IPS DF 4.7 (cell line): ENCODE data around the gene TMCC1.
"Not testable (repeated sequence)": the region's sequence is repeated elsewhere in the genome, so short reads cannot be mapped to it uniquely, and the experiment has no call there.

Experiments used
- DNase-seq: peaks from one replicate; pipeline ENCODE4 v3.0.0-alpha.2; 2013; ENCODE audit warnings: low spot score; ENCODE audit errors: extremely low read depth

TMCC1 gene

DNA sequence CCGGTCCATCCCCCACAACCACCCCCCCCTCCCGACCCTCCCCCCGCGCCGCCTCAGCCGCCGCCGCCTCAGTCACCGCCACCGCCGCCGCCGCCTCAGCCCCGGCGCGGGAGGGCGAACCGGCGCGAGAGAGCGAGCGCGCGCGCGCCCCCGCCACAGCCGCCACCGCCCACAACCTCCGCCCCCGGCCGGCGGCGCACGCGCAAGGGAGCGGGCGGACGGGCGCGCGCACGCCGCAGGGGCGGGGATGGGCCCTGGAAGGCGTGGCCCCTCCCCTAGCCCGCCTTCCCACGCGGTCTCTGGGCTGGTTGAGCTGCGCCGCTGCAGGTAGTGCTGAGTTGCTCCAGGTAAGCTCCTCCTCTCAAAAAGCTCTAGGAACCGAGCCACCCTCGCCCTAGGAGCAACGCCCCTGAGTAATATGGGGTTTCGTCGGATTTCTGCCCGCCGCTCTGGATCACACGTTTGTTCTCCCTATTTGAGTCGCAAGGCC, at the start of gene TMCC1:
Gene TMCC1 (minus strand): TSS at position 131 of the 490 bp plus-strand sequence.
- peak; percentile 44 for DNase-seq

DNA sequence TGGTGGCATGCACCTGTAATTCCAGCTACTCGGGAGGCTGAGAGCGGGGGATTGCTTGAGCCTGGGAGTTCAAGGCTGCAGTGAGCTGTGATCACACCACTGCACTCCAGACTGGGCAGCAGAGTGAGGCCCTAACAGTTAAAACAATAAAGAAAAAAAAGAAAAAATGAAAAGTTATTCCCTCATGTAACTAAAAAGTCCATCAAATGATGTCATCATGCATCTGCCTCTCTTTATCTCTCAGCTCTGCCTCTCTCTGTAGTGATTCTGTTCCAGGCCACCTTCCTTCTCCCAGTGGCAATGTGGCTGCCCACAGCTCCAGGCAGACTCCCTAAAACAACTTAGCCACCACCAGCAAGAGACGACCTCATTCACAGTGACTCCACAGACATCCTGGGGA, 49.5 kb upstream of the TMCC1 start:
- no peak for DNase-seq

DNA sequence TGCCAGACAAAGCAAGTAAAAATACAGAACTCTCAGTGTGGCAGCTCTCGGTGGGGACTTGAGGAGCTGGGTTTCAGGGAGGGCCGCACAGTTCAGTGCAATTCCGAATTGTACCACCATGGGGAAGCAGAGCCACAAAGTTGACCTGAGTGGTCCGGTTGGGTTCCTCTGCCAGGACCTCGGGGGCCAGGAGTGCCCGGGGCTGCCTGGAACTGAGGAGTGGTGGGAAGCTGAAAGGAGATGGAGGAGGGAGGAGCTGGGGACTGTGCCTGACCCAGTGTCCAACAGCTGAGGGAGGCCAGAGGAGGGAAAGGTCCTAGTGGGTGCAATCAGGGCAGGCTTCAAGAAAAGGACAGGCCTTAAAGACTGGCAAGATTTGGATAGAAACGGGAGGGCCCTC, 48.8 kb upstream of the TMCC1 start:
- peak; percentile 64 for DNase-seq

DNA sequence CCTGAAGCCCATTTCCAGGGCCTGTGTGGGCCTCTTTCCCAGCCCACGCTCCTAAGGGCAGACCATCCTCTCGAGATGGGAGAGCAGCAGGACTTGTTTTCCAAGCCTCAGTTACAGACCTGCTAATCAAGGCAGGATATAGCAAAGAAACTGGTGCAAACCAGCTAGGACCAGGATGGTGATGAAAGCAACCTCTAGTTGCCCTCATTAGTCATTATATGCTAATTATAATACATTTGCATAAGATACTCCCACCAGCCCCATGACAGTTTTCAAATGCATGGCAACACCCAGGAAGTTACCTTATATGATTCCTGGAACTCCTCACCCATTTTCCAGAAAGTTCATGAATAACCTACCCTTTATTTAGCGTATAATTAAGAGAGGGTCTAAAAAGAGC, 46.6 kb upstream of the TMCC1 start:
- no peak for DNase-seq

DNA sequence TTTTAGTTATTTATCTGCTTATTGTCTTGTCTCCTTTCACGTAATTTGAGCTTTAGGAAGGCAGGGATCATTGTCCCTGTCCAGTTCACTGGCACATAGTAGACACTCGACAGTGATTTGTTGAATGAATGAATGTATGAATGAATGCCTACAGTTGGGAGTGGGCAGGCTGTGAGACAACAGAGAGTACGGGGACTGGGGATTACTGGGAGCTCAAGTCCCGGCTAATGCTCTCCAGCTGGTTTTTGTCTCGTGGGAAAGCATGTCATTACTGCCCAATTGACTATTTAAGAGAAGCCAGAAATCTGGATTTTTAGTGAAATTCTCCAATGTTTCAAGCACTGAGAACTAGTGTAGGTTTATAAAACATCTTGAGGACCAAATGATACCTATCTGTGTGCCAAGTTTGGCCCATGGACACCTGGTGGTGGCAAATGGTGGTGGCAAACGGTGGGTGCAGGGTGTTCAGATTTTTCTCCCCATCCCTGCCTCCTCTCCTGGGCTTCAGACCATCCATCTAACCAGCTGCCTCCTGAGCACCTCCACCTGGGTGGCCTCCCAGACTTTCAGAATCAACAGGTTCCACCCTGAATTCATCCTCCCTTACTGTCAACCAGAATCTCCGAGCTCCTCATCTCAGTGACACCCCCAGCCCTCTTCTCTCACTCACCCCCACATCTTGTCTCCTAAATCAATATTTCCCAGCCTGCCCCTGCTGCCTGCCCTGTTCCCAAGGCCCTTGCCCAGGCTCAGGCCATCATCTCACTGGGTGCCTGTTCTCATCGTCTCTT, 44.8 kb upstream of the TMCC1 start:
- no peak for DNase-seq

DNA sequence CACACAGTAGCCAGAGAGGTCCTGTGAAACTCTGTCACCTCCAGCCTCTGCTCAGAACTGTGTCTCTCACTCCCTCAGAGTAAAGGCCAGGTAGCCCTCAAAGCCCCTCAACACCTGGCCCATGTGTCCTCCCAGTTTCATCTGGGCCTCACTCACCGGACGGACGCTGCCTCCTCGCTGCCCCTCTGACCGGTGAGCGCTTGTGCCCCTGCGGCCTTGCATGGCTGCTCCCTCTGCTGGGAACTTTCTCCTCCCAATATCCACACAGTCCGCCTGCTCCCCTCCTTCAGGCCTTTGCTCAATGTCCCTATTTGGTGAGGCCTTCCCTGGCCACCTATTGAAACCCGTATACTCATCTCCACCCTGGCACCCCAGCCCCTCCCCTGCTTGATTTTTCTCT, 44.2 kb upstream of the TMCC1 start:
- peak; percentile 7 for DNase-seq

DNA sequence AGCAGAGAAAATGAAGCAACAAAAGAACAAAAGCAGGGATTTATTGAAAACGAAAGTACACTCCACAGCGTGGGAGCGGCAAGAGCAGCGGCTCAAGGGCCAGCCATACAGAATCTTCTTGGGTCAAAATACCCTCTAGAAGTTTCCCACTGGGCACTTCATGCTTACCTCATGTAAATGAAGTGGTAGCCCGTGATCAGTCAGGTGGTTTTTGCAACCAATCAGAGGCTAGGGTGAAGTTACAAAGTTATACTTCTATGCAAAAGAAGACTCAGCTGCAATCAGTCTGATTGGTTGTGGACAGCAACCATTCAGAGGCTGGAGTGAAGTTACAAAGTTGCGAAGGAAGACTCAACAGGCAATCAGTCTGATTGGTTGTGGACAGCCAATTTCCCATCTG, 43.2 kb upstream of the TMCC1 start:
- DNase-seq, result no peak

DNA sequence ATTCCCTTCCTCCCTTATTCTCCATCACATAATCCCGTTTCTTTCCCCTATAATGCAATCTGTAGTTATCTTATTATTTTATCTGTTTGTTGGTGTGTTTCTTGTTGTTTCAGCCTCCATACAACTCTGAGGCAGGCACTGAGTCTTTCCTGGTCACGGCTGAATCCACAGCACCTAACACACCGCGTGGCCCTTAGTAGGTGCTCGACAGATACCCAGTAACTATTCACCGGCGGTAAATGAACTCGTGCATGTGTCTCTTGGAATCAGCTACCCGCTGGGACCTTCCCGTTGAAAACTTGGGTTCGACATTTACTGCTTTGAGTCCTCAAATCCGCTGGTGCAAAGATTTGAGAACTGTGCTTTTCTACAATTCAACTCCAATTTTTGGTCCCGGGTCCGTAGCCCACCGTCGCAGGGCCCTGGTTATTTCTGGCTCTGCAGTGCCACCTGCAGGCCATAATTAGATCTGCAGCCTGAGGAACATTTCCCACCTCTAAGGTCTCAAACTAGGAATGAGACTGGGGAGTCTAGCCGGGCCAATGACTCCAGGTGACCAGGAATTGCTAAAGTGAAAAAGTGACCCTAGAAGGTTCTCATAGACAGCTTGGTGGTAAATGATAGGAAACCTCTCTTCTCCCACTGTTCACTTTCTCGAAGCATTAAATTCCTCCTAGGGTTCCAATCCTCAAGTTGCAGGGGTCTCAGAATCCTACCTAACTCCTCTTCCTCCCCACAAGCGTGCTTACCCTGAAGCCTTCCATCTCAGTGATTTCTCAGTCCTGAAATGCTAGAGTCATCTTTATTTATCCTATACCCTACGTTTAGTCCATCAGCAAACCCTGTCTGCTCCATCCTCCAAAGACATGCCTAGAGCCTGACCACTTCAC, 41.0 kb upstream of the TMCC1 start:
- DNase-seq, result peak; percentile 36

DNA sequence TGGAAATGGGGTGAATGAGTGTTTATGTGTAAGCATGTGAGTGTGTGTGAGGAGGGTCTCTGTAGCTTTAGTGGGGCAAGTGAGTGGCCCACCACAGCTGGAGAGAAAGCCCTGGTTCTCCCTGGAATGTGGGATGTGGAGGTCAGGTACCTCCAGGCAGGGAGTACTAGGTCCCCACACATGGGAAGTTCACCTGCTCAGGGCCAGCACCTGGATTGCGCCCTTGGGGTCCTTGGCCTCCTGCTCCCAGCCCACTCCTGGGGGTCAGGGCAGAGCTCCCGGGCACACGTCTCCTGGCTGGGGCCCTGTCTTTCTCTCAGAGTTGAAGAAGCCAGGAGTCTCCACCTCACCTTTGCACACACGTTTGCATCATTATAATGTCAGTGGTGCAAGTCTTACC, 40.0 kb upstream of the TMCC1 start:
- no peak for DNase-seq

DNA sequence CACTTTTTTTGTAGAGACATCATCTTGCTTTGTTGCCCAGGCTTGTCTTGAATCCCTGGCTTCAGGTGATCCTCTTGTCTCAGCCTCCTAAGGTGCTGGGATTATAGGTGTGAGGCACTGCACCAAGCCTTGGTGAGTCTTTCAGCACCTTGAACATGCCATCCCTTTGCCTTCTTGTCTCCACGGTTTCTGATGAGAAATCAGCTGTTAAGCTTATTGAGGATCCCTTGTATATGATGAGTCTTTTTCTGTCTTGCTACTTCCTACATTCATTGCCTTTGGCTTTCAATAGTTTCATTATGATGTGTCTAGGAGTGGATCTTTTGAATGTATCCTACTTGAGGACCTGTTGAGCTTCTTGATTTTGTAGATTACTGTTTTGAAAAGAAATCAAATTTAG, 35.9 kb upstream of the TMCC1 start:
- DNase-seq, result no peak

DNA sequence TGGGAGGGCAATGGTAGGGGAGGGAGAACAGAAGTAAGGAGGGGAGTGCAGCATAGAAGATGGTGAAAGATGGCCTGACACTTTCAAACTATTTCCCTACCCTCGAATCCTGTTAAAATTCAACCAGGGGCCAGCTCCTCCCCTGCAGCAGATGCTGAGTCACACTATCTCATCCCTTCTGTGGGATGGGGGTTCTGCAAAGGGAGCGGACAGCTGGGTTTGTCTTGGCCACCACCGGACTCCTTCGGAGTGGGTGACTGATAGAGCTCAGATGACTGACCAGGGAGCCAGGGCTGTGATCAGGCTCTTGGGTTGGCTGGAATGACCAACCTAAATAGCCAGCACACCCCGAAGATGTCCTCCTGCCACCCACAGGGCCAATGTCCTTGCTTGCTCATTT, 33.6 kb upstream of the TMCC1 start:
- DNase-seq, result no peak

DNA sequence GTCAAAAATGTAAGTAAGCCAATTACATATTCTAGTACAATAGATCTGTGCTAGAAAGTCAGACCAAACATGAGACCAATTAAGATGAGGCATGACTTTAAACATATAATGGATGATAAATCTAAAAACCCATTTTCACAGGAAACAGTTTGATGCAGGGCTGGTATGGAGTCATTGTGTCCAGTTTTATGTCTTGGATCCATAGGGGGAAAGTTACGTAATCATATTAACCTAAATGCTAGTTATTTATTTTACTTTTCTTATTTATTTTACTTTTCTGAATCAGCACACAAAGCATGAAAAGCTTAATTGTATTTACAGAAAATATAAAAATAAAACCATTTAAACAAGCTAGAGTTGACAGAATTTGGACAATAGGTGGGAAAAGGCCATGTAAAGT, 26.3 kb upstream of the TMCC1 start:
- DNase-seq, result no peak

DNA sequence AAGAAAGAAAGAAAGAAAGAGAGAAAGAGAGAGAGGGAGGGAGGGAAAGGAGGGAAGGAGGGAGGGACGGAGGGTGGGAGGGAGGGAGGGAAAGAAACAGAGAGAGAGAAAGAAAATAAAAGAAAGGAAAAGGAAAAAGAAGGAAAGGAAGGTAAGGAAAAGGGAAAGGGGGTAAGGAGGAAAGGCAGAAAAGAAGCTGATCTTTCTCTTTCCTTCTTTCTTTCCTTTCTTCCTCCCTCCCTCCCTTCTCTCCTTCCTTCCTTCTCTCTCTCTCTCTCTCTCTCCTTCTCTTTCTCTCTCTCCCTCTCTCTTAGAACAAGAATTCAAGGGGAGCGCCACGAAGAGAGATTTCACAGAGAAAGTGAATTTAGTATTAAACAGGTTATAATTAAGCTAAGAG, 25.8 kb upstream of the TMCC1 start:
- no peak for DNase-seq

DNA sequence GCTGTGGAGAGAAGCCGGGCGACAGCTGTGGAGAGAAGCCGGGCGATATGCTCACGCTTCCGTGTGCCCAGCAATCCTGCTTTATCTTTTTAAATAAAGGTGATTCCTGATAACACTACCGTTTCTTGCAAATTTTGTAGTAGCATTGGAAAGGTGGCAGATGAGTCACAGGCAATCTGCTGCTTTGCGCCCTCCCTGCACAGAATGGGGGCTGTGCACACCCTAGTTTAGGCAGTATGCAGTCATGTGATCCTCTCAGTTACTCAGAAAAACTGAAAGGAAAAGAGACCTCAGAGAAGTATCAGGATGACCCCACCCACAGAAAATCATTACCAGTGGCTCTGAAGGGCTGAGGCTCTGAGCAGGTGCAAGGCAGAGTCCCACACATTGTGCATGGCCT, 24.9 kb upstream of the TMCC1 start:
- no peak for DNase-seq

DNA sequence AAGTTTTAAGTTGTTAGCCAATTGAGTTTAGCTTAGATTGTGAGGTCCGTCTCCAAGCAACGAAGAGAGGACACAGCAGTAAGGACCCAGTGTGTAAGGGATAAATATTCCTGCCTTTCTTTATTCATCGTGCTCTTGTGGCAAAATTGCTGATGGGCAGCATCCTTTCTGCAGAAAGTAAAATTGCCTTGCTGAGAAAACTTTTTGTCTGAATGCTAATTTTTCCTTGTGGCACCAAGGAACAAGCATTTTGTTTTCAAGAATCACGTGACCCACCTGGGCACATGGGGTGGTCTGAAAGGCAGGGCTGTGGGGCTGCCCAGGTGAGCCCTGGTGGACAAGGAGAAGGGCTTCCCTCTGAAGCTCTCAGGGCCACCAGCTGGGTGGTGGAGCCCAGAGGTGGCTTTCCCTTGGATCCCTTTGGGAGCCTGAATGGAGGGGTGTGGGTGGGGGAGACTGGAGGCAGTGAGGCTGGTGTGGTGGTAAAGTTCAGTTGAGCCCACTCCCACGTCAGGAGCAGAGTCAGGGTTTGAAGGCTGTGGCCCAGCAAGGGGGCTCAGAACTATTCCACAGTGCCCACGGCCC, 24.0 kb upstream of the TMCC1 start:
- no peak for DNase-seq

DNA sequence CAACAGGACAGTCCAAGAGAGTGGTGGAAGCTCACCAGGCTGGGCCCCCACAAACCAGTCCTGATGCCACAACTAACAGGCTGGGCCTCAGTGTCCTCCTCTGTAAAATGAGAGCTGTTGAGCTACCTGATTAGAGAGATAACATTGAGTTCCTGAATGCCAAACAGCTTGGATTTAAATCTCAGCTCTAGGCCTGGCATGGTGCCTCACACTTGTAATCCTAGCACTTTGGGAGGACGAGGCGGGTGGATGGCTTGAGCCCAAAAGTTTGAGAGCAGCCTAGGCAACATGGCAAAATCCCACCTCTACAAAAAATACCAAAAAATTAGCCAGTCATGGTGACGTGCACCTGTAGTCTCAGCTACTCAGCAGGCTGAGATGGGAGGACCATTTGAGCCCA, 20.1 kb upstream of the TMCC1 start:
- no peak for DNase-seq

DNA sequence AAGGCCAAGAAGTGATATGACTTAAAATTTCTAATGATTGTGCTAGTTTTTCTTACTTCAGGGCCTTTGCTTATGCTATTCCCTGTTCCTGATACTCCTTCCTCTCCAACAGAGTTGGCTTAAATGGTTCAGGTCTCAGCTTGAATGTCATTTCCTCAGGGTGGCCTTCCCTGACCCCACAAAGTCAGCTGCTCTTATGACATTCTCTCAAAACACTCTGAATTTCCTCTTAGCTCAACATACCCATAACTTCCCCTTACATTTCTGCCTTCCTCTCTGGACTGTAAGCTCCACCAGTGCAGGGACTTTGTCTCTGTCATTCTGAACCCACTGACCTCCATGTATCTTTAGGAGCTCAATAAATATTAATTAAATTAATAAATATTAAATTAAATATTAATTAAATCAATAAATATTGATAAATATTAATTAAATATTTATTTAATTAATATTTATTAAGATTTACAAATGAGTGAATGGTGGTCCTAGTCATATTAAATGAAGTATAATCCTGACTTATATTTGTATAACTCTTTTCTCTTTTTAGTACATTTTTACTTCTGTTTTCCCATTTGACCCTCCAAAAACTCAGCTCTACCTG, 17.9 kb upstream of the TMCC1 start:
- DNase-seq, result no peak

DNA sequence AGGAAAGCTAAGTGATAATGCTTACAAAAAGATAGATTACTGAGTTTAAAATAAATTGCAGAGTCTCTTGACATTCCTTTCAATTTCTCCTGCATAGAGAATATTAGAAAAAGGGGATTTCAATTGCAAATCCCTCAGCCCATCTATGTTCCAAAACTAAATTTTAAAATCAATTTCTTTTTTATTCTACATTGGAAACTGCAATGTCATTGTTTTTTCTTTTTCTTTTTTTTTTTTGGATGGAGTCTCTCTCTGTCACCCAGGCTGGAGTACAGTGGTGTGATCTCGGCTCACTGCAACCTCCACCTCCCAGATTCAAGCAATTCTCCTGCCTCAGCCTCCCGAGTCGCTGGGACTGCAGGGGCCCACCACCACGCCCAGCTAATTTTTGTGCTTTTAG, 15.7 kb upstream of the TMCC1 start:
- DNase-seq, result not testable (repeated sequence)

DNA sequence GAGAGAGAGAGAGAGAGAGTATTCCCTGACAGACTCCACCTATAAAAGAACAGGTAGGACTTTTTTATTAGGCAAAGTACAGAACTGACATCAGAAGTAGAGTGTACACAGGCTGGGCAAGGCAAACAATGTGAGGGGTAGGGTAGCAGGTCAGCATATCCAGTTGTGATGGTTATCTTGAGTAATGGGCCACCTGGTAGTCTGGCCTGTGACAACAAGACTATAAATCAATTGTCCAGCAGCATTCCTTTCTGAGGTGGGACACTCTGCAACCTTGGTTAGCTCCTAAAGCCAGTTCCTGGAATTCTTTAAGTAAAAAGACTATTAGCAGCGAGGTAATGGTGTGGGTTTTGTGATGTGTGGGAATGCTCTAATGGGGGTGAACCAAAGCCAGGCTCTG, 14.9 kb upstream of the TMCC1 start:
- no peak for DNase-seq

DNA sequence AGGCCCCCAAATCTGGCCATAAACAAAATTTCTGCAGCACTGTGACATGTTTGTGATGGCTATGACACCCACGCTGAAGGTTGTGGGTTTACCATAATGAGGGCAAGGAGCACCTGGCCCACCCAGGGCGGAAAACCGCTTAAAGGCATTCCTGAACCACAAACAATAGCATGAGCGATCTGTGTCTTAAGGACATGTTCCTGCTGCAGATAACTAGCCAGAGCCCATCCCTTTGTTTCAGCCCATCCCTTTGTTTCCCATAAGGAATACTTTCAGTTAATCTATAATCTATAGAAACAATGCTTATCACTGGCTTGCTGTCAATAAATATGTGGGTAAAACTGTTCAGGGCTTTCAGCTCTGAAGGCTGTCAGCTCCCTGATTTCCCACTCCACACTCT, 7.8 kb upstream of the TMCC1 start:
- not testable (repeated sequence) for DNase-seq

DNA sequence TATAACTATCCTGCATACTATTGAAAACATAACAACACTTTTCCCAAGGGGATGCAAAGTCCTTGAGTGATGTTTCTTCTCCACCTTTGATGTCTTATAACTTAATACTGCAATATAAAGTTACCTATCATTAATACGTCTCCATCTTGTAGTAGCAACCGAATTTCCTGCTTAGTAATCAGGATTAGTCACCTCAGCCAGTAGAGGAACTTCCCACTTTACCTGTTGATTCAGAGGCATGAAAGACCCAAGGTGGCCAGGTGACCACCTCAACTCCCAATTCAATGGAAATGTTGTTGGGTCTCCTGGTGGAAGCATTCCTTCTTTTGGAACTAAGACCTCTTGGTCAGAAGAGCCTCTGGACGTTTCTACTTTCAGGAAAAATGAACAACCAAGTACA, 3.5 kb upstream of the TMCC1 start:
- no peak for DNase-seq
